Measurements from ENCODE around the gene ERG28. TPM values are rescaled to one million over a fixed set of nuclear protein-coding genes. Genes with fewer than 3 reads are reported as not detected.

The ERG28 gene
- total RNA-seq, 3 donors from 2014 or later (not counting 1 experiment from before 2014, with no cell fraction given): 10.5 to 11.1 (median 10.9) TPM

- no peak overlapping the region for H3K4me3 Mint-ChIP-seq
- no peaks in the 10 kb centered on the region for H3K9me3 ChIP-seq (ENCODE audit: control insufficient read depth, insufficient read depth, low read length)
- H3K36me3 Mint-ChIP-seq: no peaks in the 10 kb centered on the region
- H3K9me3 Mint-ChIP-seq: no peaks in the 10 kb centered on the region
- 96% methylated on average over 4 of the region's 4 CpGs for WGBS (ENCODE audit: insufficient coverage)
- H3K4me1 ChIP-seq (ENCODE audit: control insufficient read depth, insufficient read depth, low read length): no peaks in the 10 kb centered on the region
- DNase-seq (no peak), ATAC-seq (no peak)
- no peaks in the 10 kb centered on the region for H3K4me1 Mint-ChIP-seq
- TF ChIP-seq CTCF (IDR thresholded peaks at IDR 0.05): no peak
- H3K27ac Mint-ChIP-seq: no peak overlapping the region
- no peak overlapping the region for H3K27ac ChIP-seq (ENCODE audit: low read length)
- no peak overlapping the region for H3K4me3 ChIP-seq (ENCODE audit: low read length)
- no peaks in the 10 kb centered on the region for H3K36me3 ChIP-seq (ENCODE audit: control insufficient read depth, insufficient read depth, low read length)
- intact Hi-C loops (cut with micrococcal nuclease): no loop called here
- no peaks in the 10 kb centered on the region for H3K27me3 ChIP-seq (ENCODE audit: control insufficient read depth, insufficient read depth, low read length)
- no peaks in the 10 kb centered on the region for H3K27me3 Mint-ChIP-seq (ENCODE audit: low read depth in 2 of 2)
Observed at GRCh38 chr14:75627406-75627805, 33.3 kb downstream of the ERG28 start.

- Histone ChIP-seq H3K4me3 (ENCODE audit: low read length) (no peak overlapping the region), H3K27ac (ENCODE audit: low read length) (no peak overlapping the region), H3K4me1 (ENCODE audit: control insufficient read depth, insufficient read depth, low read length) (no peaks in the 10 kb centered on the region), H3K9me3 (ENCODE audit: control insufficient read depth, insufficient read depth, low read length) (no peaks in the 10 kb centered on the region), H3K36me3 (ENCODE audit: control insufficient read depth, insufficient read depth, low read length) (no peaks in the 10 kb centered on the region), H3K27me3 (ENCODE audit: control insufficient read depth, insufficient read depth, low read length) (no peaks in the 10 kb centered on the region)
- no peaks in the 10 kb centered on the region for H3K4me1 Mint-ChIP-seq
- no peaks in the 10 kb centered on the region for H3K27me3 Mint-ChIP-seq (ENCODE audit: low read depth in 2 of 2)
- no peak for DNase-seq
- H3K36me3 Mint-ChIP-seq: no peaks in the 10 kb centered on the region
- H3K9me3 Mint-ChIP-seq: no peaks in the 10 kb centered on the region
- H3K27ac Mint-ChIP-seq: no peak overlapping the region
- H3K4me3 Mint-ChIP-seq: no peak overlapping the region
- TF ChIP-seq CTCF (IDR thresholded peaks at IDR 0.05): no peak
- intact Hi-C loops (cut with micrococcal nuclease): no loop called here
- no peak for ATAC-seq
- WGBS (ENCODE audit: insufficient coverage): 81% methylated on average over 1 of the region's 3 CpGs
Observed at GRCh38 chr14:75626863-75627262, 33.8 kb downstream of the ERG28 start.

GRCh38 chr14:75626396-75626795, 34.3 kb downstream of the ERG28 start:
- H3K27ac ChIP-seq (ENCODE audit: low read length): no peak overlapping the region
- Mint-ChIP-seq H3K4me3 (no peak overlapping the region), H3K9me3 (no peaks in the 10 kb centered on the region), H3K27me3 (ENCODE audit: low read depth in 2 of 2) (no peaks in the 10 kb centered on the region), H3K4me1 (no peaks in the 10 kb centered on the region), H3K36me3 (no peaks in the 10 kb centered on the region), H3K27ac (no peak overlapping the region)
- no peak for TF ChIP-seq CTCF (IDR thresholded peaks at IDR 0.05)
- no peaks in the 10 kb centered on the region for H3K27me3 ChIP-seq (ENCODE audit: control insufficient read depth, insufficient read depth, low read length)
- no peaks in the 10 kb centered on the region for H3K36me3 ChIP-seq (ENCODE audit: control insufficient read depth, insufficient read depth, low read length)
- H3K4me3 ChIP-seq (ENCODE audit: low read length): no peak overlapping the region
- H3K9me3 ChIP-seq (ENCODE audit: control insufficient read depth, insufficient read depth, low read length): no peaks in the 10 kb centered on the region
- H3K4me1 ChIP-seq (ENCODE audit: control insufficient read depth, insufficient read depth, low read length): no peaks in the 10 kb centered on the region
- DNase-seq: no peak
- ATAC-seq: no peak
- intact Hi-C loops (cut with micrococcal nuclease): no loop called here
- 97% methylated on average over 3 of the region's 3 CpGs for WGBS (ENCODE audit: insufficient coverage)

- no peaks in the 10 kb centered on the region for H3K36me3 Mint-ChIP-seq
- Histone ChIP-seq H3K9me3 (ENCODE audit: control insufficient read depth, insufficient read depth, low read length) (no peaks in the 10 kb centered on the region), H3K4me1 (ENCODE audit: control insufficient read depth, insufficient read depth, low read length) (no peaks in the 10 kb centered on the region), H3K36me3 (ENCODE audit: control insufficient read depth, insufficient read depth, low read length) (no peaks in the 10 kb centered on the region), H3K27me3 (ENCODE audit: control insufficient read depth, insufficient read depth, low read length) (no peaks in the 10 kb centered on the region), H3K4me3 (ENCODE audit: low read length) (no peak overlapping the region), H3K27ac (ENCODE audit: low read length) (no peak overlapping the region)
- no peak overlapping the region for H3K27ac Mint-ChIP-seq
- no peak for TF ChIP-seq CTCF (IDR thresholded peaks at IDR 0.05)
- no peaks in the 10 kb centered on the region for H3K27me3 Mint-ChIP-seq (ENCODE audit: low read depth in 2 of 2)
- no peak for ATAC-seq
- intact Hi-C loops (cut with micrococcal nuclease): no loop called here
- WGBS (ENCODE audit: insufficient coverage): 100% methylated on average over 3 of the region's 3 CpGs
- no peaks in the 10 kb centered on the region for H3K4me1 Mint-ChIP-seq
- no peaks in the 10 kb centered on the region for H3K9me3 Mint-ChIP-seq
- no peak overlapping the region for H3K4me3 Mint-ChIP-seq
- no peak for DNase-seq
Observed at GRCh38 chr14:75625034-75625433, 35.6 kb downstream of the ERG28 start.
